Hematopoietic multipotent progenitor cell (in vitro differentiated cells): ENCODE results near the gene NFYA. TPM values are rescaled to one million over a fixed set of nuclear protein-coding genes. Genes with fewer than 3 reads are reported as not detected.

Experiments
- DNase-seq, 3 donors: peaks; one replicate each; pipeline ENCODE4 v3.0.0-alpha.2; 2011 to 2015; ENCODE audit warnings: low read depth in 2 of 3, low spot score in 2 of 3
- total RNA-seq: library from RNA; depleted of rRNA; stranded (reverse); fragments of >200 nt; gene quantifications from one replicate; pipeline ENCODE4 v1.2.3, GENCODE V29; 2012

Gene NFYA
- total RNA-seq, result 54.7 TPM

- DNase-seq, result no peak
Observed at GRCh38 chr6:41072836-41073202, at the start of gene NFYA. NFYA (plus strand) TSS chr6:41072974; CDS start chr6:41079090, 6,116 bp downstream.

GRCh38 chr6:41023114-41023513 is 49.7 kb upstream of the NFYA start:
- DNase-seq, result no peak

GRCh38 chr6:41025966-41026530 is 46.7 kb upstream of the NFYA start:
- DNase-seq, result no peak

GRCh38 chr6:41027241-41027640 is 45.5 kb upstream of the NFYA start:
- no peak for DNase-seq

- peak; percentile 56 to 90 (median 82) for DNase-seq
Observed at GRCh38 chr6:41027799-41028560, 44.8 kb upstream of the NFYA start.

- peak in 2 of 3 donors; percentile 25 to 53 for DNase-seq
Observed at GRCh38 chr6:41028561-41029412, 44.0 kb upstream of the NFYA start.

GRCh38 chr6:41032830-41033229 is 39.9 kb upstream of the NFYA start:
- DNase-seq, result no peak

- DNase-seq, result no peak
Observed at GRCh38 chr6:41033776-41034175, 39.0 kb upstream of the NFYA start.

GRCh38 chr6:41036186-41036585 is 36.6 kb upstream of the NFYA start:
- no peak for DNase-seq

GRCh38 chr6:41036601-41037000 is 36.2 kb upstream of the NFYA start:
- no peak for DNase-seq

GRCh38 chr6:41037107-41037900 is 35.5 kb upstream of the NFYA start:
- DNase-seq, result no peak

- no peak for DNase-seq
Observed at GRCh38 chr6:41038205-41038604, 34.6 kb upstream of the NFYA start.

GRCh38 chr6:41039060-41039998 is 33.4 kb upstream of the NFYA start, which contains the start of gene UNC5CL:
UNC5CL (minus strand) TSS chr6:41039221; CDS start chr6:41035074, 4,147 bp downstream.
- DNase-seq, result peak in 2 of 3 donors; percentile 47 to 59

GRCh38 chr6:41040101-41040939 is 32.5 kb upstream of the NFYA start:
- no peak for DNase-seq

GRCh38 chr6:41040940-41041536 is 31.7 kb upstream of the NFYA start:
- no peak for DNase-seq

- DNase-seq, result no peak
Observed at GRCh38 chr6:41042226-41043055, 30.3 kb upstream of the NFYA start, which contains the start of gene TSPO2. TSPO2 (plus strand) TSS chr6:41042467; CDS start chr6:41042986, 519 bp downstream.

- DNase-seq, result no peak
Observed at GRCh38 chr6:41043151-41043550, 29.6 kb upstream of the NFYA start.
